BJ (cell line): ENCODE data around the gene HEXIM2. TPM values are rescaled to one million over a fixed set of nuclear protein-coding genes. Genes with fewer than 3 reads are reported as not detected.

ENCODE experiments used
- CTCF ChIA-PET: fragments of 350-600 bp; formaldehyde crosslinking; extraction: SDS; loops from one replicate; lab custom pipeline; 2021; ENCODE audit warnings: antibody characterized with exemption, inconsistent platforms; lab: Yijun Ruan, JAX
- POLR2A ChIA-PET: fragments of 300-600 bp; sonication (Branson Sonifier 250); formaldehyde crosslinking; extraction: SDS; loops from one replicate; lab custom pipeline; 2021; ENCODE audit warnings: antibody characterized with exemption; lab: Charles Lee
- DNase-seq: peaks from one replicate; pipeline ENCODE4 v3.0.0-alpha.2; 2011; ENCODE audit warnings: low read depth
- H3K27me3 ChIP-seq: 2 replicates; pipeline ENCODE4 v1.6.0; 2011; ENCODE audit warnings: low read length; ENCODE audit not compliant: control insufficient read depth, insufficient read depth
- H3K36me3 ChIP-seq: 2 replicates; pipeline ENCODE4 v1.5.1; 2011; ENCODE audit warnings: low read length; ENCODE audit not compliant: control insufficient read depth, insufficient read depth
- H3K4me3 ChIP-seq: 2 replicates; pipeline ENCODE4 v1.5.1; 2011; ENCODE audit warnings: low read depth, mild to moderate bottlenecking, control low read depth, low read length
- polyA plus RNA-seq: library from polyadenylated mRNA; depleted of rRNA; stranded (reverse); fragments of >200 nt; gene quantifications from 2 replicates; pipeline ENCODE4 v1.2.3, GENCODE V29; 2011
- TF ChIP-seq, protein P1 (sequence below): IDR thresholded peaks from 2 replicates; pipeline ENCODE4 v1.5.1; 2011; ENCODE audit warnings: low read depth, mild to moderate bottlenecking, control low read depth, inconsistent platforms, low read length, moderate library complexity; ENCODE audit not compliant: insufficient read depth

Gene HEXIM2
- polyA plus RNA-seq, 1 experiment: 6.3 TPM

DNA sequence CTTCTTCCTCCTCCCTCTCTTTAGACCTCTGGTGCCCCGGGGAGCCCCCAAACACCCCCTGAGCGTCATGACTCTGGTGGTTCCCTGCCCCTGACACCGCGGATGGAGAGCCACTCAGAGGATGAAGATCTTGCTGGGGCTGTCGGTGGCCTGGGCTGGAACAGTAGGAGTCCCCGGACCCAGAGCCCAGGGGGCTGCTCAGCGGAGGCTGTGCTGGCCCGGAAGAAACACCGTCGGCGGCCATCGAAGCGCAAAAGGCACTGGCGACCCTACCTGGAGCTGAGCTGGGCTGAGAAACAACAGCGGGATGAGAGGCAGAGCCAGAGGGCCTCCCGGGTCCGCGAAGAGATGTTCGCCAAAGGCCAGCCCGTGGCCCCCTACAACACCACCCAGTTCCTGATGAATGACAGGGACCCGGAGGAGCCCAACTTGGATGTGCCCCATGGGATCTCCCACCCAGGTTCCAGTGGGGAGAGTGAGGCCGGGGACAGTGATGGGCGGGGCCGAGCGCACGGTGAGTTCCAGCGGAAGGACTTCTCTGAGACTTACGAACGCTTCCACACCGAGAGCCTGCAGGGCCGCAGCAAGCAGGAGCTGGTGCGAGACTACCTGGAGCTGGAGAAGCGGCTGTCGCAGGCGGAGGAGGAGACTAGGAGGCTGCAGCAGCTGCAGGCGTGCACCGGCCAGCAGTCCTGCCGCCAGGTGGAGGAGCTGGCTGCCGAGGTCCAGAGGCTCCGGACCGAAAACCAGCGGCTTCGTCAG lies 7.5 kb downstream of the HEXIM2 start:
- DNase-seq: no peak
- ChIA-PET POLR2A (no interaction called here), CTCF (interaction anchor here (1.2 to 1.6 kb wide), 2 partner anchors 20 to 28 kb away, joined by 4 read pairs; no protein-coding TSS in a partner anchor)
- TF ChIP-seq, protein P1, sequence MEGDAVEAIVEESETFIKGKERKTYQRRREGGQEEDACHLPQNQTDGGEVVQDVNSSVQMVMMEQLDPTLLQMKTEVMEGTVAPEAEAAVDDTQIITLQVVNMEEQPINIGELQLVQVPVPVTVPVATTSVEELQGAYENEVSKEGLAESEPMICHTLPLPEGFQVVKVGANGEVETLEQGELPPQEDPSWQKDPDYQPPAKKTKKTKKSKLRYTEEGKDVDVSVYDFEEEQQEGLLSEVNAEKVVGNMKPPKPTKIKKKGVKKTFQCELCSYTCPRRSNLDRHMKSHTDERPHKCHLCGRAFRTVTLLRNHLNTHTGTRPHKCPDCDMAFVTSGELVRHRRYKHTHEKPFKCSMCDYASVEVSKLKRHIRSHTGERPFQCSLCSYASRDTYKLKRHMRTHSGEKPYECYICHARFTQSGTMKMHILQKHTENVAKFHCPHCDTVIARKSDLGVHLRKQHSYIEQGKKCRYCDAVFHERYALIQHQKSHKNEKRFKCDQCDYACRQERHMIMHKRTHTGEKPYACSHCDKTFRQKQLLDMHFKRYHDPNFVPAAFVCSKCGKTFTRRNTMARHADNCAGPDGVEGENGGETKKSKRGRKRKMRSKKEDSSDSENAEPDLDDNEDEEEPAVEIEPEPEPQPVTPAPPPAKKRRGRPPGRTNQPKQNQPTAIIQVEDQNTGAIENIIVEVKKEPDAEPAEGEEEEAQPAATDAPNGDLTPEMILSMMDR: no peak
- Histone ChIP-seq H3K27me3 (no peaks in the 10 kb centered on the region), H3K36me3 (peaks cover 1% of the 10 kb centered on the region; the same call in 1 of the 2 replicates), H3K4me3 (no peak overlapping the region)

GRCh38 chr17:45170280-45170930 lies 8.7 kb downstream of the HEXIM2 start:
- ChIA-PET POLR2A (interaction anchor here (0.7 kb wide), 1 partner anchor 473 kb away, joined by 3 read pairs; no protein-coding TSS in a partner anchor), CTCF (interaction anchor here (0.5 to 10.2 kb wide), 6 partner anchors 9 to 724 kb away, joined by 4 to 62 read pairs (median 10); partner anchors contain the start of genes ACBD4, HEXIM1 and HEXIM2)
- TF ChIP-seq, protein P1: no peak
- no peak for DNase-seq
- Histone ChIP-seq H3K27me3 (no peaks in the 10 kb centered on the region), H3K4me3 (no peak overlapping the region), H3K36me3 (peaks cover 1% of the 10 kb centered on the region; the same call in 1 of the 2 replicates)

DNA sequence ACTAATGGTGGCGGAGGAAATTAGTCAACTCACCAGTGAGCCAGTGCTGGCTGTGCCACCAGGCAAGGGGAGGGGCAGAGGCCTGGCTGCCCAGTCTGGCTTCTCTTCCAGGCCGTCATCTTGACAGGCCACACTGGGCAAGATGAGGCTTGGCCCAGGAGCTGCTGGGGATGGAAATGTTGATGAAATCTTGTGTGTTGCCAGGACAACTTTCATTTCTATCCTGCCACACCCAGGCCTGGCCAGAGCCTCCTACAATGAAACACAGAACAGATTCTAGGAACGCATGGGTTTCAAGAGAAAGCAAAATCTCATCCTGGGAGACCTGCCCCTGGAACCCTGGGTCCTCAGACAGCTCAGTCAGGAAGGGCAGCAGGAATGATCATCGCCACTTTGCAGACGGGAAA lies 9.3 kb downstream of the HEXIM2 start:
- DNase-seq: peak; percentile 73
- no peaks in the 10 kb centered on the region for H3K27me3 ChIP-seq
- ChIA-PET CTCF (interaction anchor here (0.7 to 10.2 kb wide), 5 partner anchors 10 to 35 kb away, joined by 3 to 62 read pairs (median 15); partner anchors contain the start of genes ACBD4, HEXIM1 and HEXIM2), POLR2A (interaction anchor here (0.7 kb wide), 2 partner anchors 19 to 472 kb away, joined by 3 read pairs; no protein-coding TSS in a partner anchor)
- TF ChIP-seq, protein P1: no peak
- H3K4me3 ChIP-seq: peak overlapping the region; percentile 18
- H3K36me3 ChIP-seq: peaks cover 1% of the 10 kb centered on the region; the same call in 1 of the 2 replicates

GRCh38 chr17:45171338-45172231 lies 9.9 kb downstream of the HEXIM2 start:
- CTCF ChIA-PET: interaction anchor here (0.7 to 10.2 kb wide), 6 partner anchors 10 to 64 kb away, joined by 3 to 62 read pairs (median 10); partner anchors contain the start of genes ACBD4, HEXIM1 and HEXIM2
- POLR2A ChIA-PET: interaction anchor here (0.7 kb wide), 2 partner anchors 20 to 471 kb away, joined by 3 read pairs; no protein-coding TSS in a partner anchor
- Histone ChIP-seq H3K27me3 (no peaks in the 10 kb centered on the region), H3K4me3 (peak overlapping the region; percentile 18), H3K36me3 (peaks cover 1% of the 10 kb centered on the region; the same call in 1 of the 2 replicates)
- TF ChIP-seq, protein P1: no peak
- no peak for DNase-seq
